K562 treated with DMSO at 1 percent for 48 hours (cell line): ENCODE results near the gene TMF1. TPM values are rescaled to one million over a fixed set of nuclear protein-coding genes. Genes with fewer than 3 reads are reported as not detected.

Experiments used
- total RNA-seq: library from RNA; unstranded; fragments of 300-600 nt; gene quantifications from 2 replicates; pipeline ENCODE4 v1.2.3, GENCODE V29; 2022; ENCODE audit warnings: low replicate concordance; ENCODE audit errors: extremely low read depth

Gene TMF1, protein sequence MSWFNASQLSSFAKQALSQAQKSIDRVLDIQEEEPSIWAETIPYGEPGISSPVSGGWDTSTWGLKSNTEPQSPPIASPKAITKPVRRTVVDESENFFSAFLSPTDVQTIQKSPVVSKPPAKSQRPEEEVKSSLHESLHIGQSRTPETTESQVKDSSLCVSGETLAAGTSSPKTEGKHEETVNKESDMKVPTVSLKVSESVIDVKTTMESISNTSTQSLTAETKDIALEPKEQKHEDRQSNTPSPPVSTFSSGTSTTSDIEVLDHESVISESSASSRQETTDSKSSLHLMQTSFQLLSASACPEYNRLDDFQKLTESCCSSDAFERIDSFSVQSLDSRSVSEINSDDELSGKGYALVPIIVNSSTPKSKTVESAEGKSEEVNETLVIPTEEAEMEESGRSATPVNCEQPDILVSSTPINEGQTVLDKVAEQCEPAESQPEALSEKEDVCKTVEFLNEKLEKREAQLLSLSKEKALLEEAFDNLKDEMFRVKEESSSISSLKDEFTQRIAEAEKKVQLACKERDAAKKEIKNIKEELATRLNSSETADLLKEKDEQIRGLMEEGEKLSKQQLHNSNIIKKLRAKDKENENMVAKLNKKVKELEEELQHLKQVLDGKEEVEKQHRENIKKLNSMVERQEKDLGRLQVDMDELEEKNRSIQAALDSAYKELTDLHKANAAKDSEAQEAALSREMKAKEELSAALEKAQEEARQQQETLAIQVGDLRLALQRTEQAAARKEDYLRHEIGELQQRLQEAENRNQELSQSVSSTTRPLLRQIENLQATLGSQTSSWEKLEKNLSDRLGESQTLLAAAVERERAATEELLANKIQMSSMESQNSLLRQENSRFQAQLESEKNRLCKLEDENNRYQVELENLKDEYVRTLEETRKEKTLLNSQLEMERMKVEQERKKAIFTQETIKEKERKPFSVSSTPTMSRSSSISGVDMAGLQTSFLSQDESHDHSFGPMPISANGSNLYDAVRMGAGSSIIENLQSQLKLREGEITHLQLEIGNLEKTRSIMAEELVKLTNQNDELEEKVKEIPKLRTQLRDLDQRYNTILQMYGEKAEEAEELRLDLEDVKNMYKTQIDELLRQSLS
- not detected in 2 replicates for total RNA-seq

DNA sequence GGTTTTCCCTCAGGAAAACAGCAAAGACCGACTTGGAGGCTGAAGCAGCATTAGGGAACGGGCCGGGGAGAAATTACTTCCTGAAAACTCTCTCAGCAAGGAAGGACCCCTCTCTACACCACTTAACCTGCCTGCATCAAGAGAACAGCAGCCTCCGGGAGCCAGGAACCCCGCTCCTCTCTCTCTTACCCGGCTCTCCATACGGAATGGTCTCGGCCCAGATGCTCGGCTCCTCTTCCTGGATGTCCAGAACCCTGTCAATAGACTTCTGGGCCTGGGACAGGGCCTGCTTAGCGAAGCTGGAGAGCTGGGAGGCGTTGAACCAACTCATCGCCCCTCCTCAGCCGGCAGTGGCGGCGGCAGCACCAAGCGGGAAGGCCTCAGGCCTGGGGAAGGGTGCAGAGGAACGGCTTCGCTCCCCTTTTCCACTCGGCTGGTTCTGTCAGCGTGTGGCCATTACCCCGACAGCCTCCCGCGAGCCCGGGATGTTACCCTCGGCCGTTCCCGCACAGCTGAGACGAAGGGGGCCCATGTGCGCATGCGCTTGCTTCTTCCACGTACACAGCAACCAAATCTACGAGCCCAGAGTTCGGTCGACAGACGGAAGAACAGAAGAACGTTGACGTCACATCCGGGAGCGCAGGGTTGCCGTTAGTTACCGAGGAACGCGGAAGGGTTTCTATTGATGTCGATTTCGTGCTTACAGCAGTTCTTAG lies at the start of gene TMF1:
TSS of gene TMF1 (minus strand) at position 578 of the 716 bp plus-strand sequence. CDS start at position 331, 247 bp downstream.

GRCh38 chr3:69084326-69085167 lies 32.4 kb upstream of the TMF1 start, which contains the start of gene ARL6IP5:
ARL6IP5 (plus strand) TSS chr3:69084937; CDS start chr3:69085048, 111 bp downstream.

DNA sequence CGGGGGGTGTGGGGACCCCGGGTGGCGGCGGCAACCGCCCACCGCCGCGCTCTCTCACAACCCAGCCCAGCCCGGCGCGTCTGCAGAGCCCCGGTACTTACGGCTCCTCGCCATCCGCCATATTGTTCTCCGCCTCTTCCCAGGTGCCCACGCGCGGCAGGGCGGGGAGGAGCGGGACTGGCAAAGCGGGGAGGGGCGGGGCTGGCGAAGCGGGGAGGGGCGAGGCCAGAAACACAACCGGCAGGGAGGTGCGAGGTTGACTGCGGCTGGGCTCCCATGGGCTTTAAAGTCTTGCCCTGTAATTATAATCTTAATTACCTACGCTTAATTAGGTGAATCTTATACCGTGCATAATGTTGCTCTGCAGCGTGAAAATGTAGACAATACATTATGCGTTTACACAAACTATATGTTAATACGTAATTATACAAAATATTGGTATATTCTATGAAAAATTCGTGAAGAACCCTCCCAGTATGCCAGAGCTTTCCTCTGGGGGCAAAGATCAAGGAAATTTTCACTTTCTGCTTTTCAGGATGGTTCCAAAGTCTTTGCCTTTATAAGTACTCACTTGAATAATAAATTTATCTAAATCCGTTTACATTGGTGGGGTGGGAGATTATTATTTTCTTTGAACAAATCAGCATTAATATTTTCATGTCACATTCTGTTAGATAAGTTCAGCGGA lies 28.2 kb upstream of the TMF1 start, which contains the start of gene UBA3:
TSS of gene UBA3 (minus strand) at position 133 of the 688 bp plus-strand sequence. CDS start at position 121, 12 bp downstream.

GRCh38 chr3:69013253-69014021 lies 38.7 kb downstream of the TMF1 start, which contains the start of gene EOGT:
EOGT (minus strand) TSS chr3:69013684; CDS start chr3:69009846, 3,838 bp downstream.

Other genes starting within 250 kb of the TMF1 start
- not detected in 2 replicates for gene TAFA4, start 119.8 kb downstream of the TMF1 start, total RNA-seq
- gene EOGT, start 38.6 kb downstream of the TMF1 start, total RNA-seq: not detected in 2 replicates
- gene UBA3, start 28.0 kb upstream of the TMF1 start, total RNA-seq: not detected in 2 replicates
- gene ARL6IP5, start 32.6 kb upstream of the TMF1 start, total RNA-seq: not detected in 2 replicates
- not detected in 2 replicates for gene LMOD3, start 70.3 kb upstream of the TMF1 start, total RNA-seq